ENCODE data around the gene ATIC.
"Not testable (repeated sequence)": the region's sequence is repeated elsewhere in the genome, so short reads cannot be mapped to it uniquely, and the experiment has no call there.

The ATIC gene

GRCh38 chr2:215288112-215288815 lies 23.6 kb upstream of the ATIC start:
- H3K27ac Mint-ChIP-seq: no peak overlapping the region
- no peak overlapping the region for H3K4me3 Mint-ChIP-seq
- no peak for DNase-seq (ENCODE audit: low spot score)
- peaks cover 4% of the 10 kb centered on the region for H3K27me3 Mint-ChIP-seq (ENCODE audit: low read depth)
- H3K4me1 Mint-ChIP-seq (ENCODE audit: low read depth): no peaks in the 10 kb centered on the region
- H3K9me3 Mint-ChIP-seq: no peaks in the 10 kb centered on the region
- no peaks in the 10 kb centered on the region for H3K36me3 Mint-ChIP-seq (ENCODE audit: low read depth)

GRCh38 chr2:215290980-215291599 lies 20.8 kb upstream of the ATIC start:
- H3K9me3 Mint-ChIP-seq: no peaks in the 10 kb centered on the region
- H3K36me3 Mint-ChIP-seq (ENCODE audit: low read depth): no peaks in the 10 kb centered on the region
- H3K4me1 Mint-ChIP-seq (ENCODE audit: low read depth): no peaks in the 10 kb centered on the region
- H3K4me3 Mint-ChIP-seq: no peak overlapping the region
- DNase-seq (ENCODE audit: low spot score): no peak
- peaks cover 4% of the 10 kb centered on the region for H3K27me3 Mint-ChIP-seq (ENCODE audit: low read depth)
- H3K27ac Mint-ChIP-seq: no peak overlapping the region

- H3K27ac Mint-ChIP-seq: no peak overlapping the region
- no peak for DNase-seq (ENCODE audit: low spot score)
- H3K27me3 Mint-ChIP-seq (ENCODE audit: low read depth): peaks cover 3% of the 10 kb centered on the region
- no peaks in the 10 kb centered on the region for H3K36me3 Mint-ChIP-seq (ENCODE audit: low read depth)
- H3K4me1 Mint-ChIP-seq (ENCODE audit: low read depth): no peaks in the 10 kb centered on the region
- H3K4me3 Mint-ChIP-seq: no peak overlapping the region
- H3K9me3 Mint-ChIP-seq: no peaks in the 10 kb centered on the region
These were observed 18.0 kb upstream of the ATIC start for GRCh38 chr2:215293879-215294278.

GRCh38 chr2:215299337-215299859 lies 12.5 kb upstream of the ATIC start:
- Mint-ChIP-seq H3K27ac (no peak overlapping the region), H3K36me3 (ENCODE audit: low read depth) (no peaks in the 10 kb centered on the region), H3K4me1 (ENCODE audit: low read depth) (no peaks in the 10 kb centered on the region), H3K27me3 (ENCODE audit: low read depth) (no peaks in the 10 kb centered on the region), H3K4me3 (no peak overlapping the region), H3K9me3 (peaks cover 11% of the 10 kb centered on the region)
- DNase-seq (ENCODE audit: low spot score): no peak

GRCh38 chr2:215301994-215302393 lies 9.9 kb upstream of the ATIC start:
- DNase-seq (ENCODE audit: low spot score): no peak
- peaks cover 11% of the 10 kb centered on the region for H3K9me3 Mint-ChIP-seq
- H3K27ac Mint-ChIP-seq: no peak overlapping the region
- H3K27me3 Mint-ChIP-seq (ENCODE audit: low read depth): no peaks in the 10 kb centered on the region
- no peaks in the 10 kb centered on the region for H3K4me1 Mint-ChIP-seq (ENCODE audit: low read depth)
- H3K4me3 Mint-ChIP-seq: no peak overlapping the region
- no peaks in the 10 kb centered on the region for H3K36me3 Mint-ChIP-seq (ENCODE audit: low read depth)

GRCh38 chr2:215311259-215311624 lies 617 bp upstream of the ATIC start:
- H3K36me3 Mint-ChIP-seq (ENCODE audit: low read depth): peaks cover 30% of the 10 kb centered on the region
- peaks cover 25% of the 10 kb centered on the region for H3K4me1 Mint-ChIP-seq (ENCODE audit: low read depth)
- H3K27me3 Mint-ChIP-seq (ENCODE audit: low read depth); H3K9me3 Mint-ChIP-seq; DNase-seq (ENCODE audit: low spot score): not testable (repeated sequence)
- peak overlapping the region; percentile 86 for H3K27ac Mint-ChIP-seq
- peak overlapping the region; percentile 85 for H3K4me3 Mint-ChIP-seq

GRCh38 chr2:215313255-215313613 lies 1.4 kb downstream of the ATIC start:
- Mint-ChIP-seq H3K36me3 (ENCODE audit: low read depth) (peaks cover 42% of the 10 kb centered on the region), H3K27ac (peak overlapping the region; percentile 93), H3K9me3 (no peaks in the 10 kb centered on the region), H3K4me3 (peak overlapping the region; percentile 98), H3K4me1 (ENCODE audit: low read depth) (peaks cover 28% of the 10 kb centered on the region), H3K27me3 (ENCODE audit: low read depth) (no peaks in the 10 kb centered on the region)
- DNase-seq (ENCODE audit: low spot score): no peak

- peaks cover 49% of the 10 kb centered on the region for H3K36me3 Mint-ChIP-seq (ENCODE audit: low read depth)
- no peaks in the 10 kb centered on the region for H3K9me3 Mint-ChIP-seq
- H3K27me3 Mint-ChIP-seq (ENCODE audit: low read depth): no peaks in the 10 kb centered on the region
- no peak for DNase-seq (ENCODE audit: low spot score)
- H3K27ac Mint-ChIP-seq: no peak overlapping the region
- peaks cover 28% of the 10 kb centered on the region for H3K4me1 Mint-ChIP-seq (ENCODE audit: low read depth)
- no peak overlapping the region for H3K4me3 Mint-ChIP-seq
These were observed 3.0 kb downstream of the ATIC start for GRCh38 chr2:215314896-215315295.

GRCh38 chr2:215315301-215315700 lies 3.4 kb downstream of the ATIC start:
- peaks cover 52% of the 10 kb centered on the region for H3K36me3 Mint-ChIP-seq (ENCODE audit: low read depth)
- H3K27ac Mint-ChIP-seq: no peak overlapping the region
- no peak for DNase-seq (ENCODE audit: low spot score)
- H3K27me3 Mint-ChIP-seq (ENCODE audit: low read depth): no peaks in the 10 kb centered on the region
- H3K9me3 Mint-ChIP-seq: no peaks in the 10 kb centered on the region
- no peak overlapping the region for H3K4me3 Mint-ChIP-seq
- peaks cover 30% of the 10 kb centered on the region for H3K4me1 Mint-ChIP-seq (ENCODE audit: low read depth)

- Mint-ChIP-seq H3K4me3 (no peak overlapping the region), H3K9me3 (no peaks in the 10 kb centered on the region), H3K27ac (no peak overlapping the region), H3K27me3 (ENCODE audit: low read depth) (no peaks in the 10 kb centered on the region), H3K36me3 (ENCODE audit: low read depth) (peaks cover 61% of the 10 kb centered on the region), H3K4me1 (ENCODE audit: low read depth) (peaks cover 31% of the 10 kb centered on the region)
- no peak for DNase-seq (ENCODE audit: low spot score)
These were observed 4.5 kb downstream of the ATIC start for GRCh38 chr2:215316336-215316735.

- no peak for DNase-seq (ENCODE audit: low spot score)
These were observed 7.6 kb downstream of the ATIC start for GRCh38 chr2:215319500-215319899.

GRCh38 chr2:215320102-215320501 lies 8.2 kb downstream of the ATIC start:
- Mint-ChIP-seq H3K27ac (peak overlapping the region; percentile 55), H3K4me1 (ENCODE audit: low read depth) (peaks cover 16% of the 10 kb centered on the region), H3K36me3 (ENCODE audit: low read depth) (peaks cover 57% of the 10 kb centered on the region), H3K9me3 (no peaks in the 10 kb centered on the region), H3K4me3 (no peak overlapping the region), H3K27me3 (ENCODE audit: low read depth) (no peaks in the 10 kb centered on the region)
- no peak for DNase-seq (ENCODE audit: low spot score)

More at GRCh38 chr2:215319500-215319899, 7.6 kb downstream of the ATIC start:
- no peak overlapping the region for H3K27ac Mint-ChIP-seq
- H3K36me3 Mint-ChIP-seq (ENCODE audit: low read depth): peaks cover 59% of the 10 kb centered on the region
- H3K27me3 Mint-ChIP-seq (ENCODE audit: low read depth): no peaks in the 10 kb centered on the region
- peaks cover 21% of the 10 kb centered on the region for H3K4me1 Mint-ChIP-seq (ENCODE audit: low read depth)
- H3K4me3 Mint-ChIP-seq: no peak overlapping the region
- no peaks in the 10 kb centered on the region for H3K9me3 Mint-ChIP-seq

- Mint-ChIP-seq H3K4me1 (ENCODE audit: low read depth) (peaks cover 15% of the 10 kb centered on the region), H3K27ac (no peak overlapping the region)
These were observed 8.8 kb downstream of the ATIC start for GRCh38 chr2:215320679-215321078.

GRCh38 chr2:215324811-215325210 lies 13.0 kb downstream of the ATIC start:
- H3K4me1 Mint-ChIP-seq (ENCODE audit: low read depth): peaks cover 15% of the 10 kb centered on the region
- peaks cover 61% of the 10 kb centered on the region for H3K36me3 Mint-ChIP-seq (ENCODE audit: low read depth)
- H3K27me3 Mint-ChIP-seq (ENCODE audit: low read depth): no peaks in the 10 kb centered on the region
- H3K9me3 Mint-ChIP-seq: no peaks in the 10 kb centered on the region
- no peak for DNase-seq (ENCODE audit: low spot score)
- no peak overlapping the region for H3K4me3 Mint-ChIP-seq
- no peak overlapping the region for H3K27ac Mint-ChIP-seq

More at GRCh38 chr2:215320679-215321078, 8.8 kb downstream of the ATIC start:
- Mint-ChIP-seq H3K27me3 (ENCODE audit: low read depth) (no peaks in the 10 kb centered on the region), H3K9me3 (no peaks in the 10 kb centered on the region), H3K4me3 (no peak overlapping the region), H3K36me3 (ENCODE audit: low read depth) (peaks cover 58% of the 10 kb centered on the region)
- no peak for DNase-seq (ENCODE audit: low spot score)
